GM19455 (cell line): ENCODE results near the gene TCP1.
"Not testable (repeated sequence)": the region's sequence is repeated elsewhere in the genome, so short reads cannot be mapped to it uniquely, and the experiment has no call there.

ENCODE experiments used
- ATAC-seq: cut with Tn5 transposase; IDR thresholded peaks from one replicate; pipeline ENCODE4 v1.9.1; 2021; ENCODE audit not compliant: unreplicated experiment

Gene TCP1

DNA sequence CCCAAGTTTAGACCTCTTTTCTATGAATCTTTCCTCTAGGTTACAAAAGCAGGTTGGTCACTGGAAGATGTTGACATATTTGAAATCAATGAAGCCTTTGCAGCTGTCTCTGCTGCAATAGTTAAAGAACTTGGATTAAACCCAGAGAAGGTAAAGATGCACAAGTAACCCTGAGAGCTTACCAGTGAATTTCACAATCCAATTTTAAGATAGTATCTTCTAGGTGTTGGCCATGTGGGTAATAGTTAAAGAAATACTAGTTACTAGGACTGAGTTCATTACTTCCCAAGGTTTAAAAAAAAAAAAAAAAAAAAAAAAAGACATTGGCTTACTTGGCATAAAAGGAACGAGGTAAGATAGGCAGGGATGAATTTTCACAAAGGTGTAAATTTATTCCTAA is 11.3 kb downstream of the TCP1 start:
- no peak for ATAC-seq

DNA sequence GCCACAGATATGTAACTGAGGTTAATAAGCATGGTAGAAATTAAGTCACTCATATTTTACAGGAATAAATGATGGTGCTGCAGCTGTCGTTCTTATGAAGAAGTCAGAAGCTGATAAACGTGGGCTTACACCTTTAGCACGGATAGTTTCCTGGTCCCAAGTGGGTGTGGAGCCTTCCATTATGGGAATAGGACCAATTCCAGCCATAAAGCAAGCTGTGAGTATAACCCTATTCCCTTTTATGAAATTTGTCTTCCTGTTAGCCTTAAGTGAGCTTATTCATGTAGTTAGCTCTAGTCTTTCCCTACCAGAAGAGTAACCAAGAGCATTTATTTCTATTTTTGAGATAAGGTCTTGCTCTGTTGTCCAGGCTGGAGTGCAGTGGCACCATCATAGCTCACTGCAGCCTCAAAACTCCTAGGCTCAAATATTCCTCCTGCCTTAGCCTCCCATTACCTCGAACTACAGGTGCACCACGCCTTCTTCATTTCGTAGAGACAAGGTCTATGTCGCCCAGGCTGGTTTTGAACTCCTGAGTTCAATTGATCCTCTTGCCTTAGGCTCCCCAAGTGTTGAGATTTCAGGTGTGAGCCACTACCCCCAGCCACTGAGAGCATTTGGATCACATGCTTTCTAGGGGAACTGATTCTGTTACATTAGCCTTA is 12.0 kb downstream of the TCP1 start:
- no peak for ATAC-seq

DNA sequence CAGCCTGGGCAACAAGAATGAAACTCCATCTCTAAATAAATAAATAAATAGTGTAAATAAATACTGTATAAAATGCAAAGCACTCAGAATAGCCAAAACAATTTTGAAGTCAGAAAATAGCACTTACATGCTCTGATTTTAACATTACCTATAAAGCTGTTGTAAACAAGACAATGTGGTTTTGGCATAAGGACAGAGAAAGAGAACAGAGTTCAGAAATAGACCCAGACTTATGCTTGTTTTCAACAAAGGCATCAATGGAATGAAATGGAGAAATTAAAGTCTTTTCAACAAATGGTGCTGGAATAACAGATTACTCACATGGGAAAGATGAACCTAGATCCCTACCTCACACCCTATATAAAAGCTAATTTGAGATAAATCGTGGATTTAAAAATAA is 17.2 kb downstream of the TCP1 start:
- no peak for ATAC-seq

DNA sequence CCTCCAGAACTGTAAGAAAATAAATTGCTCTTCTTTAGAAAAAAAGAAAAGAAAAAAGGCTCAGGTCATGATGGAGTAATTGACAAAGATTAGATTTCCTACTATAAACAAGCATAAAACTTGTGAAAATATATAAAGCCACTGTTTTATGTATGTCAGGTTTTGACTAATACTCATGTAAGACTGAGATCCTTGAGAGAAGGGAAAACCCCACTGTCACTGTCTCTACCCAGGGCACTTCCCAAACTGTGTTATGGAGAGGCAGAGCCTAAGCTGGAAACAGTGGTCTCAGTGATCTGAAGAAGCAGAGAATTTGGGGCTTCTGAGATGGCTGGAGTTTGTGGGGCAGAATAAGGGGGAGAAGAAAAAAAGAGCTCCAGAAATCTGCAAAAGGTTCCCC is 19.9 kb downstream of the TCP1 start:
- ATAC-seq: no peak

DNA sequence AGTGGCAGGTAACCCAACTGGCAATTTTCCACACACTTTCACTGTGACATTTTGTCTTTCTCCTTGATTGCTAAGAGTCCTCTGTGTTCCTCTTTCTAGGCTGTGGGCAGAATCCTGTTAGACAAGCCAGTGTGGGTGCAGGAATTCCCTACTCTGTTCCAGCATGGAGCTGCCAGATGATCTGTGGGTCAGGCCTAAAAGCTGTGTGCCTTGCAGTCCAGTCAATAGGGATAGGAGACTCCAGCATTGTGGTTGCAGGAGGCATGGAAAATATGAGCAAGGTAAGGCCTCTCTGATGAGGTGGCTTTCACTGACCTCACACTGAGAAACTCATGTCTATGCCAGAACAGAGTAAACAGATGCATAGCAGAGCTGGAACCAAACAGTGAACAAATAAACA is 22.5 kb downstream of the TCP1 start:
- ATAC-seq: no peak

DNA sequence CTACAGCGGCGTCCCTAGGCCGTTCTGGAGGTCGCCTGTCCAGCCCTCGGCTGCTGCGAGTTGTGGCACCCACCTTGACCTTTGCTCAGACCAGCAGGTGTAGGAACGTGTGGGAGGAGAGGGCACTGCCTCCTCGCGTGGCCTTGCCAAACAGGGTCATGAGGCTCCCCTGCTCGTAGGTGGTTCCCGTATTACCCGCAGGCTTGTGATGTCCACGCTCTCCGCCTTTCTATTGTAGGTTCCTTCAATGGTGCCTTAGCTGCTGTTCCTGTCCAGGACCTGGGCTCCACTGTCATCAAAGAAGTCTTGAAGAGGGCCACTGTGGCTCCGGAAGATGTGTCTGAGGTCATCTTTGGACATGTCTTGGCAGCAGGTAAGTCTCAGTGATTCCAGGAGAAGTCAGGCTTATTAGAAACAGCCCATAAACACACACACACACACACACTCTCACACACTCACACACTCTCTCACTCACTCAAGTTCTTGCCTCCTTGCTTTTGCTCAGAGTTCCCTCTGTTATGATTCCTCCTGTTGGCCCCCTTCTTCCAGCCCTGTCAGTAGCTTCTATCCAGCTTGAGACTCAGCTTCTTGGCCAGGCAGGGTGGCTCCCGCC is 26.6 kb downstream of the TCP1 start:
- peak; percentile 4 for ATAC-seq

DNA sequence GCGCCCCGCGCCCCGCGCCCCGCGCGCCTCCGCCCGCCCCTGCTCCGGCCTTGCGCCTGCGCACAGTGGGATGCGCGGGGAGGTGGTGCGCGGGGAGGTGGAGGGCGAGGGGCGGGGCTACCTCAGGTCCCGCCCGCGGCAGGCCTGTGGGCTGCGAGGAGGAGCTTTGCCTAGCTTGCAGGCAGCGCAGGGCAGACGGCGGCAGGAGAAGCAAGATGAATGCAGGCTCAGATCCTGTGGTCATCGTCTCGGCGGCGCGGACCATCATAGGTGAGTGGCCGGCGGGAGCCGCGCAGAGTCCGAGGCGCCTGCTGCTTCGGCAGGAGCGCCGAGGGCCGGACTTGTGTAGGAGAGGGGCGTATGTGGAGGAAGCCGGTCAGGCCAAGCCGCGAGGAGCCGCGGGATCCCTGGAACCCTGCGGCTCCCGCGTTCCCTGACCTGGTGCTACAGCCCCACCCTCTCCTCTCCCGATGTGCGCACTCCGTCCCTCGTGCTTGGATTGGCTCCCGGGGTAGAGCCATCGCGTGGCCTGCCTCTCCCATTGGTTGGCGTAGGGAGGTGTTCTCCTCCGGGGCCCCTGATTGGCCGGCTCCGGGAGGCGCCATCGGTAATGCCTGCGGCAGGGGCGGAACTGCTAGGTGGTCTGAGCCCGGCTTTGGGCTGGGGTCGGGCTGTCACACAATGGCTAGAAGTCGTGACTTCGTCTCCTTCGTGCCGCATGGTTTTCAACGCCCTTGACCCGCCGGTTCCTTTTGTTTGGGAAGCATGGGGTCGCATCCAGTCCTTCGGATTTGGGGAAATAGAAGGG is 27.3 kb downstream of the TCP1 start, which contains the start of gene ACAT2:
Gene ACAT2, plus strand, starts transcription at position 173 of the 808 bp plus-strand sequence. Its CDS starts 43 bp downstream, at position 216.
- ATAC-seq: peak; percentile 98

DNA sequence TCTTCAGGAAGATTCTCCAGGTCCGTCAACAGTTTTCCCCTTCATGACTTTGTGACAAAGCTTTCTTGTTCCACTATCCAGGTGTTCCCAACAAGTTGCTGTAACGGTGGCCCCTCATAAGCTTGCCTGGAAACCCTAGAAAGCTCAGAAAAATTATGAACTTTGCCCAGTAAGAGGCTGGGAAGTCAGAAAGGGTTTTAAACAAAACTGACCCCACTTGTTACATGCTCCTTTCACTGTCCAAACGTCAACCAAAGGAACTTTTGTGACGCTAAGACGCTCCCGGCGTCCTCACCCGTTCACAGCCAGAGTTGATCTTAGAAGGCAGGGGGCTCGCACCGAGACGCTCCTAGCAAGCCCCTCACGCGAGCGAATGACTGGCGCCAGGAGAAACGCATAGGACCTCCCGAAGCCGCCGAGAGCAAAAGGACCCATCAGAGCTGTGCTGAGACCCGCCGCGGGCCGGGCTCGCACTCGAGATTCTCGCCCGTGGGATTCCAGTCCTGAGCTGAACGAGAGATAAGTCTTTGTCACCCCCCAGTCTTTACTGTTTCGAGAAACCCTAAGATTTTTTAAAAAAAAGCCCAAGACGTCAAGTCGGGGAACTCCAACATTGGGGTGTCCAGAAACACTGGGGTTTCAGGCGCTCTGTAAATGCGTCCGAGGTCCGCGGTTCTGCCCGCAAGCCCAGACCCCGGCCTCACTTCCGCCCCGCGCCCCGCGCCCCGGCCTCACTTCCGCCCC is 28.1 kb downstream of the TCP1 start:
- peak; percentile 0 for ATAC-seq

DNA sequence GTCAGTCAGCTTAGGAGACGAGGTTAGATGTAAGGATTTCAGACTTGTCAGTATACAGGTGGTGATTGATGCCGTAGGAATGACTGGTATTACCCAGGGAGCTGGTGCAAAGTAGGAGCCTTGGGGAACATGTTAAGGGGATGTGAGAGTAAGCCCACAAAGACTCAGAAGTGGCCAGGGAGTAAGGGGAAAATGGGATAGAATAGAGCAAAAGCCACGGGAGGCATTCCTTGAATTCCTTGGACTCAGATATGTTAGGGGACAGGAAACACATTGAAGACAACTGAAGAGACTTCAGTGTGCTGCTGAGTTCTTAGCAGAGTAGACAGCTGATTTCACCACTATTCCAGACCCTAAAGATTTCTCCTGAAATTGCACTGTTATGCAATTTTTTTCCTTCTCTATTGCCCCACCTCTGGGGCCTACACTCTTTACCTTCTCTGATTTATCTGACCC is 28.8 kb downstream of the TCP1 start:
- ATAC-seq: no peak

DNA sequence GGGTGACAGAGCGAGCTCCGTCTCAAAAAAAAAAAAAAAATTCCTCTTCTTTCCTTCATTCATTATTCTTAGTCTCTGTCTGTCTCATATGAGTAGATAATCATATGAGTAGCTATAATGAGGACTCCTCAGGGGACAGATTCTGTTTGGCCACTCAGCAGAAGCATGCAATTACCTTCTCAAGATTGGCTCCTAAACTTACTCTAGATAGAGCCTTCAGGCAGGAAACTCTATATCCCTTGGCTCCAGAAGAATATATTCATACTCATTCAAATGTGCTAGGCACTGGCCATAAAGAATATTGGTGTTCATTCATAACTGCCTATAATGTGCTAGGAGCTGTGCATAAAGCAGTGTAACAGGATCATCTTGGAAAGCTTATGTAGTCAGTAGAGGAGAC is 29.8 kb downstream of the TCP1 start:
- no peak for ATAC-seq

DNA sequence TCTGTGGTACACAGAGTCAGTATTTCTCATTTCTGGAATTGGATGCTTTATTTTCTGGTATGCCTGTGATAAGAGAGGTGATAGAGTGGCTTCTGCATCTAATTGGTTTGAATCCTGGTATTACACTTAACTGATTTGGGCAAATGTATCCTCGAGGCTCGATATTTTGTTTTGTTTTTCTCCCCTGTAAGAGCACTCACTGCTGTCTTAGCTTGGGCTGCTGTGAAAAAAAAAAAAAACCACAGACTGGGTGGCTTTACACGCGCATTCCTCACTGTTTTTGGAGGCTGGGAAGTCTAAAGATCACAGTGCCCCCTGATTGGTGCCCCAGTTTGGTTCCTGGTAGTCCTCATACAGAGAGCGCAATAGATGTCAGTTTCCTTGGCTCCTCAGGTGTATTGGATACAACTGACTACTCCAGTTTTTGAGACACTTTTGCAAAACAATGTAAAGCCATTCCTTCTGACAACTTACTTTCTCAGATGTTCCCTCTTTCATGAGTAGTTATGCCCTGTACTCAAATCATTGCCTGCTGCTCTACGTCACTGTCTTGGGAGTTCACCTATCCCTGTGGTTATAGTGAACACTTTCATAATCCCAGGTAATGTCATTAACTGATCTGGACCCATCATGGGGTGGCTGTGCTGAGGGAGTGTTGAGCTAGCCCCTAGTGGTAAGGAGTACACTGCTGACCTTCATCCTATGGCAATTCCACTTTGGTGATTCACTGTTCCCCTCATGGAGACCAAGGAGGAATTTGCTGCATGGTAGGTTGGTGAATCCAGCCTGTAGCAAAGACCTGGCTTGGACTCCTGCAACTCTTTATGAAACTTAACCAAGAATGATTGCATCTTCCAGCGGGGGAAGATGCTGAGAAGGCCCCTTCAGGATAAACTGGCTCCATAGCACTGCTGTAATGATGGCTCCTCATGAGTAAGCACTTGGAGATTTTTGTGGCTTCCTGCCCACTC is 31.1 kb downstream of the TCP1 start:
- ATAC-seq: no peak

DNA sequence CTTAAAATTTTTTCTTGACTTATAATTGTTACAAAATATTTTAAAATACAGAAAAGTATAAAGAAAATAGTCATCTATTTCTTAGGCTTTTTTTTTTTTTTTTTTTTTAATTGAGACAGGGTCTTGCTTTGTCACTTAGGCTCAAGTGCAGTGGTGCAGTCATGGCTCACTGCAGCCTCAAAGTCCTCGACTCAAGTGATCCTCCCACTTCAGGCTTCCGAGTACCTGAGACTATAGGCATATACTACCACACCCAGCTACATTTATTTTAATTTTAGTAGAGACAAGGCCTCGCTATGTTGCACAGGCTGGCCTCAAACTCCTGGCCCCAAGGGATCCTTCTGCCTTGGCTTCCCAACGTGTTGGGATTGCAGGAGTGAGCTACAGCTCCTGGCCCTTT is 32.9 kb downstream of the TCP1 start:
- no peak for ATAC-seq

DNA sequence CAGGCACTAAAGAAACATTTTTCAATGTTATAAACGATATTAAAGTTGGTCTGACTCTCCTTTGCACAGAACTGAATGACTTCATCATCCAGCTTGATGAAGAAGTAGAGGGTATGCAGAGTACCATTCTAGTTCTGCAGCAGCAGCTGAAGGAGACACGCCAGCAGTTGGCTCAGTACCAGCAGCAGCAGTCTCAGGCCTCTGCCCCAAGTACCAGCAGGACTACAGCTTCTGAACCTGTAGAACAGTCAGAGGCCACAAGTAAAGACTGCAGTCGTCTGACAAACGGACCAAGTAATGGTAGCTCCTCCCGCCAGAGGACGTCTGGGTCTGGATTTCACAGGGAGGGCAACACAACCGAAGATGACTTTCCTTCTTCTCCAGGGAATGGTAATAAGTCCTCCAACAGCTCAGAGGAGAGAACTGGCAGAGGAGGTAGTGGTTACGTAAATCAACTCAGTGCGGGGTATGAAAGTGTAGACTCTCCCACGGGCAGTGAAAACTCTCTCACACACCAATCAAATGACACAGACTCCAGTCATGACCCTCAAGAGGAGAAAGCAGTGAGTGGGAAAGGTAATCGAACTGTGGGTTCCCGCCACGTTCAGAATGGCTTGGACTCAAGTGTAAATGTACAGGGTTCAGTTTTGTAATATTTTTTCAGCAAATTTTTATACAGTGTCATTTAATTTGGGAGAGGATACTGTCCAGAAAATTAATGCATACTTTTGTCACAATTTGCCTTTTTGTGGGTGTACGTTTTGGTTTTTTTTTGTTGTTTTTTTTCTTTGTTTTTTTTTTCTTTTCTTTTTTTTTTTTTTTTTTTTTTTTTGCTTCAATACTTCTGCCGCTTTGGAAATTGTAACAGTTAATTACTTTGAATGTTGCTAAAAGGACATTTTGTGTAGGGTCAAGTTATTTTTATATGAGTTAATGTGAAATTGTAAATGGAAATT is 34.2 kb downstream of the TCP1 start:
- no peak for ATAC-seq

DNA sequence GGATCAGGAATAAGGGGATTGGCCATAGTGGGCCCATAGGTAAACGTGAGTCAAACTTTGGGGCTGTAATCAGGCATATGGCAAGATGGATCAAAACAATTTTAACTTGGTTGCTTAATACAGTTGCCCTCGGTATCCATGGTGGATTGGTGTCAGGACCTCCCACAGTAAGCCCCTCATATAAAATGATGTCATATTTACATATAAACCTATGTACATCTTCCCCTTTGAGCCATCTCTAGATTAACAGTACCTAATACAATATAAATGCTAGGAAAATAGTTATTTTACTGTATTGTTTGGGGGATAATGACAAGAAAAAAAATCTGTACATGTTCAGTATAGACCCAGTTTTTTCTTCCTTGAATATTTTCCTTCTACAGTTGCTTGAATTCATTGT is 35.0 kb downstream of the TCP1 start:
- ATAC-seq: no peak

DNA sequence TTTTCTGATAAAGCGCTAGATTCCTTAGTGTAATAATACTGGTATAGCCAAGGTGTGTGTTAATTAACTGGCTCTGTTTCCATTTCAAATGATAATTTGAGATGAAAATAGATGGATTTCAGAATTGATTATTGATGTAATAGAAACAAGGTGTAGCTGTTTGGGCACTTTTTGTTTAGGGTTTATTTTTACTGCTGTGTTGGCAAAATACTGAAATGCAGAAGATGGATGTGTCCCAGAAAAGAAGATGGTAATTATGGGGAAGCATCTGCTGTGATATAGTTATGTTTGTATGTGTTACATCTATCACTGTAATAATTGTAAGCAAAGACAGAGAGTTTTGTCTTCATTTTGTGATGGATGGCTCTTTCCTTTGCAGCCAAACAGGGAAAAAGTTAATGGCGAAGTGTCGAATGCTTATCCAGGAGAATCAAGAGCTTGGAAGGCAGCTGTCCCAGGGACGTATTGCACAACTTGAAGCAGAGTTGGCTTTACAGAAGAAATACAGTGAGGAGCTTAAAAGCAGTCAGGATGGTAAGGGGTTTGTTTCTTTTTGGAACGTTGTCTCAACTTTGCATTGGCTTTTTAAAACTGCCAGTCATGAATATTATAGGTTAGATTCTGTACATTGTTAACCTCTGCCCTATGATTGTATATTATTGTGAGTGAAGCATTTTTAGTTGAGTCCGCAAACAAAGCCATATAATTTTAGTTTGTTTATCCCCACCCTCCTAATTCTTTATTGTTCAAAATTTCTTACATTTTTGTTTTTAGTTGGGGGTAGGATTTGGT is 36.1 kb downstream of the TCP1 start:
- ATAC-seq: no peak

DNA sequence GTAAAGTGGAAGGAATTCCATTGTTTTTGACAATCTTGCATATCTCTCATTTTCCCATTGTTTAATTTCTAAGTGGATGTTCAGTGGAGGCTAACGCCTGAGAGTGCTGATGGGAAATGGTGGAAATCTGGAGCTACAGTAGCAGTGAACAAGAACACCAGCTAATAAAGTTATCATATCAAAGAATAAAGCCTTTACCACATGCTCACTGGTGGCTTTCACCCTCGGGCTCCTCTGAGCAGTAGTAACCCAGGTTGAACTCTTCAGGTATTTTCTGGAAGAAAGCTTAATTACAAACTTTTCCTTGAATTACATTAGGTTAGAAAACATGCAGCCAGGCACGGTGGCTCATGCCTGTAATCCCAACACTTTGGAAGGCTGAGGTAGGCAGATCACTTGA is 38.0 kb downstream of the TCP1 start:
- ATAC-seq: no peak

DNA sequence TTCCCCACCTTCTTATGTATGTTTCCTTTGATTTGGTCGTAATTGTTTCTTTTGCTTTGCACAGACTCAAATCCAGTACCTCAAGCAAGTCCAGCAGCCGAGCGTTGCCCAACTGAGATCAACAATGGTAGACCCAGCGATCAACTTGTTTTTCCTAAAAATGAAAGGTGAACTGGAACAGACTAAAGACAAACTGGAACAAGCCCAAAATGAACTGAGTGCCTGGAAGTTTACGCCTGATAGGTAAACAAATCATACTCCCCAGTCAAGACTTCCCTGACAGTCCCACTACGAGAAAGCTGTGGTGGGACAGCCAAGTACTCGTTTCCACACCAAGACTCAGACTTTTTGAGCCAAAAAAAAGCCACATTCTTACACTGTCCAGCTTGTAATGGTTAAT is 41.3 kb downstream of the TCP1 start:
- not testable (repeated sequence) for ATAC-seq

DNA sequence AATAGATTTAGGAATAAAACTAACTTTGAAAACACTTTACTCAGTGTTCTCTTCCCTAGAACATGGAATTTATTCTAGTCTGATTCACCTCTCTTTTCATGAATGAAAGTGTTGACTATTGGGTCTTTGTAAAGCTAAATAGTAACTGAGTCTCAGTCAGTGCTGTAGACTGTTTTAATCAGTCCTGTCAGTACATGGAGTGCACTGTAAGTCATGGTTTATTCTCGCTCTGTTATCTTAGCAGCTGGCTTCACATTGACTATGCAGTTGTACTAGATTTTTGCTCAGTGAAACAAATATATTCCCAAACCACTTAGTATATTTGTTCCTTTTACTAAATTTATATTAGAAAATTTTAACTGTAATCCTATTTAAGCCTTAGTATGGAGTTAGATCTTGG is 42.6 kb downstream of the TCP1 start:
- no peak for ATAC-seq
